ENCODE measurements around the gene HLA-DRA.
"Not testable (repeated sequence)": the region's sequence is repeated elsewhere in the genome, so short reads cannot be mapped to it uniquely, and the experiment has no call there.

The HLA-DRA gene

DNA sequence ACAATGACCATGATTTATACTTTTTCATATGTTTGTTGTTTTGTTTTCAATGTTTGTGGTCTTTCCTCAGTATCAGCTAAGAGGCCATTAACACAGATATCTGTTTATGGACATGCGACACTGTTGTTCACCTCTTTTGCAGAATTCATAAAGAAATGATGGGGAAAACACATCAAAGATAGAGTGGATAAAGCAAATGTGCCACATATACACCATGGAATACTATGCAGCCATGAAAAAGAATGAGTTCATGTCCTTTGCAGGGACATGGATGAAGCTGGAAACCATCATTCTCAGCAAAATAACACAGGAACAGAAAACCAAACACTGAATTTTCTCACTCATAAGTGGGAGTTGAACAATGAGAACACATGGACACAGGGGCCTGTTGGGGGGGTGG lies 5.7 kb upstream of the HLA-DRA start:
- H3K27me3 ChIP-seq (ENCODE audit: control insufficient read depth in 1 of 2, insufficient read depth in 2 of 2, low read length in 2 of 2); H3K9me3 ChIP-seq (ENCODE audit: low read length); H3K4me3 ChIP-seq (ENCODE audit: low read depth in 1 of 2, low read length in 2 of 2); H3K9ac ChIP-seq (ENCODE audit: low read length); H3K4me1 ChIP-seq (ENCODE audit: insufficient read depth, low read length); H3K27ac ChIP-seq (ENCODE audit: low read depth, low read length); H3K36me3 ChIP-seq (ENCODE audit: insufficient read depth, low read length): not testable (repeated sequence)

DNA sequence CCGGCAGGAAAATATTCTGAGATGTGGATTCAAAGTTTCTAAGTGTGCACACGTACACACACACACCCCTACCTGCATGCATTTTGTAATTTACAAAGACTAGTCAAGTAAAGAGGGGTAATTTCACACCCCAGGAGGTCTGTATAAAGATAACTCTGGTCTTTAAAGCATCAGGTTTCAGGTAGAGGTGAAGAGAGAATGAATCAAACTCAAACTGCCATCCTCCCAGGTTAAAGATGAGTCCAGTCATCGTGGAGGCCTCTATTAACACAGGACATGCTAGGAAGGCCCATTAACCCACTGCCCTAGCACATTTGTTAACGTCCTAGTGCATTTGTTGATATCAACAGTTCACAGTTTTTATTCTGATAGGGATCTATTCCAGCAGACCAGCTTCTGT lies 3.5 kb upstream of the HLA-DRA start:
- H3K27ac ChIP-seq (ENCODE audit: low read depth, low read length) = no peak overlapping the region

DNA sequence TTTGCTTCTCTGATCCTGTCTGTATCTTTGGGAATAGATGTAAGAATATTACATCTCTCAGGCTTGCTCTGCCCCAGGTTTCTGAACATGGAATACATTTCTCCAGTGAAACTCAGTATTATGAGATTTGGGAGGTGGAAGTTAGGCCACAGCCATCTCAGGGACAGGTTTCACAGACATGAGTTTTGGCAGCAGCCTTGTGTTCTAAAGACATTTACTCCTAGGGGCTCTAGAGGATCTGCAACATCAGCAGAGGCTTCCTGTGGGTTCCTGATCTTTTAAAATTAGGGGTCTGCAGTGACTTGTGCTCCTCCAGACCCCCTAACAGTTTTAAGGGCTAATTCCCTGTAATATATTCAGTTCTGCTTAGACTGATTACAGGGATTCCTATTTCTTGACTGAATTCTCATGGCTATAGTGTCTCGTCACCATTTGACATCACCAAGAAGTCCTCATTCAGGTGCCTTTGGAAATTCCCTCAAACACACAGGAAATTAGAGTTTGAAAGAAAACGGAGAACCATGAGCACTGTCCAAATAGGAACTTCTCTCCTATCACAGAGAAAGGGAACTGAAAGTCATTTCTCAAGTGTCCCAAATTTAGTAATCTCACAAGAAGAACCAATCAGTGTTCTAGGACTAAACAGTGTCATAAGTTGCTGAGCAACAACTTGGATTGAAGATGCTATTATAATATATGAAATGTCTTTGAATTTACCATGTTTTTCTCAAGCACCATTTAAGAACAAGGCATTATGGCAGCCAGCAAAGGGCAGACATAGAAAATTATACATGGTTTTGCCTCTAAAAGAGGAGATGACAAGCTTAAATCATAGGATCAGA lies 2.5 kb upstream of the HLA-DRA start:
- Histone ChIP-seq H3K4me1 (ENCODE audit: insufficient read depth, low read length) (no peaks in the 10 kb centered on the region), H3K36me3 (ENCODE audit: insufficient read depth, low read length) (no peaks in the 10 kb centered on the region), H3K4me3 (ENCODE audit: low read depth in 1 of 2, low read length in 2 of 2) (no peak overlapping the region), H3K9me3 (ENCODE audit: low read length) (no peaks in the 10 kb centered on the region), H3K9ac (ENCODE audit: low read length) (no peak overlapping the region), H3K27me3 (ENCODE audit: control insufficient read depth in 1 of 2, insufficient read depth in 2 of 2, low read length in 2 of 2) (no peaks in the 10 kb centered on the region), H3K27ac (ENCODE audit: low read depth, low read length) (no peak overlapping the region)

More for the DNA sequence above, 3.5 kb upstream of the HLA-DRA start:
- Histone ChIP-seq H3K36me3 (ENCODE audit: insufficient read depth, low read length) (no peaks in the 10 kb centered on the region), H3K27me3 (ENCODE audit: control insufficient read depth in 1 of 2, insufficient read depth in 2 of 2, low read length in 2 of 2) (no peaks in the 10 kb centered on the region), H3K4me3 (ENCODE audit: low read depth in 1 of 2, low read length in 2 of 2) (no peak overlapping the region), H3K9me3 (ENCODE audit: low read length) (no peaks in the 10 kb centered on the region), H3K9ac (ENCODE audit: low read length) (no peak overlapping the region), H3K4me1 (ENCODE audit: insufficient read depth, low read length) (no peaks in the 10 kb centered on the region)

- Histone ChIP-seq H3K9me3 (ENCODE audit: low read length) (no peaks in the 10 kb centered on the region), H3K9ac (ENCODE audit: low read length) (no peak overlapping the region), H3K4me1 (ENCODE audit: insufficient read depth, low read length) (no peaks in the 10 kb centered on the region), H3K4me3 (ENCODE audit: low read depth in 1 of 2, low read length in 2 of 2) (peak overlapping the region in 1 of 2 donors; percentile 21), H3K27me3 (ENCODE audit: control insufficient read depth in 1 of 2, insufficient read depth in 2 of 2, low read length in 2 of 2) (no peaks in the 10 kb centered on the region), H3K27ac (ENCODE audit: low read depth, low read length) (no peak overlapping the region), H3K36me3 (ENCODE audit: insufficient read depth, low read length) (no peaks in the 10 kb centered on the region)
Measured at GRCh38 chr6:32439139-32439538, 548 bp upstream of the HLA-DRA start.

DNA sequence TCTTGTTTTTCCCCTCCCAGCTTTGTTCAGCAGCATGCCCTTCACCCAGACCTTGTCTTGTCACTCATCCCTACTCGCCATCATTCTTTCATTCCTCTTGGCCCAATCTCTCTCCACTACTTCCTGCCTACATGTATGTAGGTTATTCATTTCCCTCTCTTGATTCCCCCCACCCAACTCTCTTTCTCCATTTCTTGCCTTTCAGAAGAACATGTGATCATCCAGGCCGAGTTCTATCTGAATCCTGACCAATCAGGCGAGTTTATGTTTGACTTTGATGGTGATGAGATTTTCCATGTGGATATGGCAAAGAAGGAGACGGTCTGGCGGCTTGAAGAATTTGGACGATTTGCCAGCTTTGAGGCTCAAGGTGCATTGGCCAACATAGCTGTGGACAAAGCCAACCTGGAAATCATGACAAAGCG lies 2.6 kb downstream of the HLA-DRA start:
- no peaks in the 10 kb centered on the region for H3K36me3 ChIP-seq (ENCODE audit: insufficient read depth, low read length)
- H3K27me3 ChIP-seq (ENCODE audit: control insufficient read depth in 1 of 2, insufficient read depth in 2 of 2, low read length in 2 of 2) = no peaks in the 10 kb centered on the region
- no peaks in the 10 kb centered on the region for H3K4me1 ChIP-seq (ENCODE audit: insufficient read depth, low read length)
- H3K27ac ChIP-seq (ENCODE audit: low read depth, low read length) = no peak overlapping the region
- H3K9me3 ChIP-seq (ENCODE audit: low read length) = no peaks in the 10 kb centered on the region
- H3K4me3 ChIP-seq (ENCODE audit: low read depth in 1 of 2, low read length in 2 of 2) = no peak overlapping the region
- no peak overlapping the region for H3K9ac ChIP-seq (ENCODE audit: low read length)

DNA sequence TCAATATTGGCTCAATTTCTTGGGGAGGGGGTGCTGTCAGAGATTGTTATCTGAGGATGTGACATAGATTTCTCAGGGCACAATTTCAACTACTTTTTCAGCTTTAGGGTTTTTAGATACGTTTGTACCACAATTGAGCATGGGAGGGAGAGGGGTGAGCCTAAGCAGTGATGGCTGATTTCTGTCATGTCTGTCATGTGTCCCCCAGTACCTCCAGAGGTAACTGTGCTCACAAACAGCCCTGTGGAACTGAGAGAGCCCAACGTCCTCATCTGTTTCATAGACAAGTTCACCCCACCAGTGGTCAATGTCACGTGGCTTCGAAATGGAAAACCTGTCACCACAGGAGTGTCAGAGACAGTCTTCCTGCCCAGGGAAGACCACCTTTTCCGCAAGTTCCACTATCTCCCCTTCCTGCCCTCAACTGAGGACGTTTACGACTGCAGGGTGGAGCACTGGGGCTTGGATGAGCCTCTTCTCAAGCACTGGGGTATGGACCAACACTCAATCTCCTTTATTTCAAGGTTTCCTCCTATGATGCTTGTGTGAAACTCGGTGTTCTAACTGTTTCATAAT lies 3.4 kb downstream of the HLA-DRA start:
- H3K9ac ChIP-seq (ENCODE audit: low read length) = no peak overlapping the region
- H3K9me3 ChIP-seq (ENCODE audit: low read length) = no peaks in the 10 kb centered on the region
- H3K27ac ChIP-seq (ENCODE audit: low read depth, low read length) = no peak overlapping the region
- no peaks in the 10 kb centered on the region for H3K36me3 ChIP-seq (ENCODE audit: insufficient read depth, low read length)
- H3K4me1 ChIP-seq (ENCODE audit: insufficient read depth, low read length) = no peaks in the 10 kb centered on the region
- H3K27me3 ChIP-seq (ENCODE audit: control insufficient read depth in 1 of 2, insufficient read depth in 2 of 2, low read length in 2 of 2) = no peaks in the 10 kb centered on the region
- H3K4me3 ChIP-seq (ENCODE audit: low read depth in 1 of 2, low read length in 2 of 2) = no peak overlapping the region

GRCh38 chr6:32444433-32444832 lies 4.7 kb downstream of the HLA-DRA start:
- Histone ChIP-seq H3K4me3 (ENCODE audit: low read depth in 1 of 2, low read length in 2 of 2) (no peak overlapping the region), H3K36me3 (ENCODE audit: insufficient read depth, low read length) (no peaks in the 10 kb centered on the region), H3K4me1 (ENCODE audit: insufficient read depth, low read length) (no peaks in the 10 kb centered on the region), H3K27ac (ENCODE audit: low read depth, low read length) (no peak overlapping the region), H3K27me3 (ENCODE audit: control insufficient read depth in 1 of 2, insufficient read depth in 2 of 2, low read length in 2 of 2) (no peaks in the 10 kb centered on the region), H3K9me3 (ENCODE audit: low read length) (no peaks in the 10 kb centered on the region), H3K9ac (ENCODE audit: low read length) (no peak overlapping the region)

- Histone ChIP-seq H3K9ac (ENCODE audit: low read length) (no peak overlapping the region), H3K9me3 (ENCODE audit: low read length) (no peaks in the 10 kb centered on the region), H3K36me3 (ENCODE audit: insufficient read depth, low read length) (no peaks in the 10 kb centered on the region), H3K27me3 (ENCODE audit: control insufficient read depth in 1 of 2, insufficient read depth in 2 of 2, low read length in 2 of 2) (no peaks in the 10 kb centered on the region), H3K27ac (ENCODE audit: low read depth, low read length) (no peak overlapping the region), H3K4me3 (ENCODE audit: low read depth in 1 of 2, low read length in 2 of 2) (no peak overlapping the region), H3K4me1 (ENCODE audit: insufficient read depth, low read length) (no peaks in the 10 kb centered on the region)
Measured at GRCh38 chr6:32445321-32445854, 5.7 kb downstream of the HLA-DRA start.

DNA sequence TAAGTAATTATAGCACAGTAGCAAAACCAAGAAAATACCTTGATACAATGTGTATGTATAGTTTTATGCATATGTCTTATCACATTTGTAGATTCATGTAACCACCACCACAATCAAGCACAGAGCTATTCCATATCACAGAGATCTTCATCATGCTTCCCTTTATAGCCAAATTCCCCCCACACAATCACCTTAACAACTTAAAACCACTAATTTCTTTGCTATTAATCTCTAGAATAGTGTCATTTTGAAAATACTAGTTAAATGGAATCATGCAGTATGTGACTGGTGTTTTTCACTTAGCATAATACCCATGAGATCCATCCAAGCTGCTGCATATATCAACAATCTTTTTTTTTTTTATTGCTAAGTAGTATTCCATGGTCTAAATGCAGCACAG lies 8.2 kb downstream of the HLA-DRA start:
- no peaks in the 10 kb centered on the region for H3K27me3 ChIP-seq (ENCODE audit: control insufficient read depth in 1 of 2, insufficient read depth in 2 of 2, low read length in 2 of 2)
- no peaks in the 10 kb centered on the region for H3K9me3 ChIP-seq (ENCODE audit: low read length)
- H3K4me1 ChIP-seq (ENCODE audit: insufficient read depth, low read length) = no peaks in the 10 kb centered on the region
- H3K36me3 ChIP-seq (ENCODE audit: insufficient read depth, low read length) = no peaks in the 10 kb centered on the region
- H3K27ac ChIP-seq (ENCODE audit: low read depth, low read length) = no peak overlapping the region
- no peak overlapping the region for H3K4me3 ChIP-seq (ENCODE audit: low read depth in 1 of 2, low read length in 2 of 2)
- no peak overlapping the region for H3K9ac ChIP-seq (ENCODE audit: low read length)

DNA sequence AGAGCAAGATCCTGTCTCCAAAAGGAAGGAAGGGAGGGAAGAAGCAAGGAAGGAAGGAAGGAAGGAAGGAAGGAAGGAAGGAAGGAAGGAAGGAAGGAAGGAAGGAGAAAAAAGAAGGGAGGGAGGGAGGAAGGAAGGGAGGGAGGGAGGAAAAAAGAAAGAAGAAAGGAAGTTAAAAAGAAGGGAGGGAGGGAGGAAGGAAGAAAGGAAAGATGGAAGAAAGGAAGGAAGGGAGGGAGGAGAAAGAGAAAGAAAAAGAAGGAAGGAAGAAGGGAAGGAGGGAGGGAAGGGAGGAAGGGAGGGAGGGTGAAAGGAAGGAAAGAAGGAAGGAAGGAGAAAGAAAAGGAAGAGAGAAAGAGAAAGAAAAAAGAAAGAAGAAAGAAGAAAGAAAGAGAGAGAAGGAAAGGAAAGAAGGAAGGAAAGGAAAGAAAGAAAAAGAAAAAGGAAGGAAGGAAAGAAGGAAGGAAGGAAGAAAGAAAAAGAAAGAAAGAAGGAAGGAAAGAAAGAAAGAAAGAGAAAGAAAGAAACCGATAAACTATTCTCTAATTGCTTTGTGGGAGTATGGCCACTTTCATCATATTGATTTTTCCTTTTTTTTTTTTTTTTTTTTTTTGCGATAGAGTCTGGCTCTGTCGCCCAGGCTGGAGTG lies 9.5 kb downstream of the HLA-DRA start:
- no peaks in the 10 kb centered on the region for H3K27me3 ChIP-seq (ENCODE audit: control insufficient read depth in 1 of 2, insufficient read depth in 2 of 2, low read length in 2 of 2)
- H3K4me1 ChIP-seq (ENCODE audit: insufficient read depth, low read length) = no peaks in the 10 kb centered on the region
- H3K36me3 ChIP-seq (ENCODE audit: insufficient read depth, low read length) = no peaks in the 10 kb centered on the region
- H3K9me3 ChIP-seq (ENCODE audit: low read length) = no peaks in the 10 kb centered on the region
- H3K4me3 ChIP-seq (ENCODE audit: low read depth in 1 of 2, low read length in 2 of 2) = no peak overlapping the region
- H3K9ac ChIP-seq (ENCODE audit: low read length) = no peak overlapping the region
- no peak overlapping the region for H3K27ac ChIP-seq (ENCODE audit: low read depth, low read length)

GRCh38 chr6:32457054-32457453 lies 17.4 kb downstream of the HLA-DRA start:
- Histone ChIP-seq H3K4me3 (ENCODE audit: low read depth in 1 of 2, low read length in 2 of 2) (no peak overlapping the region), H3K27me3 (ENCODE audit: control insufficient read depth in 1 of 2, insufficient read depth in 2 of 2, low read length in 2 of 2) (peaks cover 0 to 9% of the 10 kb centered on the region in 2 donors), H3K9ac (ENCODE audit: low read length) (no peak overlapping the region), H3K4me1 (ENCODE audit: insufficient read depth, low read length) (no peaks in the 10 kb centered on the region), H3K36me3 (ENCODE audit: insufficient read depth, low read length) (no peaks in the 10 kb centered on the region), H3K9me3 (ENCODE audit: low read length) (no peaks in the 10 kb centered on the region), H3K27ac (ENCODE audit: low read depth, low read length) (no peak overlapping the region)
